Activated naive CD8-positive, alpha-beta T cell (primary cell): ENCODE measurements around the gene SMARCA2.

Source experiments
- H3K27ac Mint-ChIP-seq: one replicate; pipeline ENCODE4 v1.8.0; 2021; ENCODE audit warnings: mixed read lengths
- H3K27me3 Mint-ChIP-seq: one replicate; pipeline ENCODE4 v1.8.0; 2021; ENCODE audit warnings: mixed read lengths
- H3K36me3 Mint-ChIP-seq: one replicate; pipeline ENCODE4 v1.8.0; 2021; ENCODE audit warnings: mixed read lengths
- H3K4me1 Mint-ChIP-seq: one replicate; pipeline ENCODE4 v1.8.0; 2021; ENCODE audit warnings: low read depth, mixed read lengths
- H3K4me3 Mint-ChIP-seq: one replicate; pipeline ENCODE4 v1.8.0; 2021; ENCODE audit warnings: mild to moderate bottlenecking, mixed read lengths
- H3K9me3 Mint-ChIP-seq: one replicate; pipeline ENCODE4 v1.8.0; 2021; ENCODE audit warnings: low read depth, mixed read lengths

Gene SMARCA2

DNA sequence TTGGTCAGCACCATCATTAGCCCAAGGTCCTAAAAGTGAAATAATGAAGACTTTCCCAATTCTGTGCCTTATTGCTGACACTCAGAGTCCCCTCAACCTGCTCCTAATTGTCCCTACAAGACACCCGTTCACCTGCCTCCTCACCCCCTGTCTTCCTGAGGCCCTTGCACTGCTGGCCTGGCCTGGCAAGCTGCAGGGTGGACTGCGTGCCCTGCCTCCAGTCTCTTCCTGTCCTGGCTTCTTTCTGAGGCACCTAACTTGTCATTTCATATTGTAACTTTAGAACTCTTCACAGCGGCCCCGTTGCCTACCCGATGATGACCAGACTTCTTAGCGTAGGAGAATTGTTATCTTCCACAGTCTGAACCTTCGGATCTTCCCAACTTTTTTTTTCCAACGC lies 153.9 kb downstream of the SMARCA2 start:
- Mint-ChIP-seq H3K4me3 (no peak overlapping the region), H3K27me3 (no peaks in the 10 kb centered on the region), H3K4me1 (peaks cover 28% of the 10 kb centered on the region), H3K36me3 (peaks cover 36% of the 10 kb centered on the region), H3K9me3 (no peaks in the 10 kb centered on the region), H3K27ac (no peak overlapping the region)

DNA sequence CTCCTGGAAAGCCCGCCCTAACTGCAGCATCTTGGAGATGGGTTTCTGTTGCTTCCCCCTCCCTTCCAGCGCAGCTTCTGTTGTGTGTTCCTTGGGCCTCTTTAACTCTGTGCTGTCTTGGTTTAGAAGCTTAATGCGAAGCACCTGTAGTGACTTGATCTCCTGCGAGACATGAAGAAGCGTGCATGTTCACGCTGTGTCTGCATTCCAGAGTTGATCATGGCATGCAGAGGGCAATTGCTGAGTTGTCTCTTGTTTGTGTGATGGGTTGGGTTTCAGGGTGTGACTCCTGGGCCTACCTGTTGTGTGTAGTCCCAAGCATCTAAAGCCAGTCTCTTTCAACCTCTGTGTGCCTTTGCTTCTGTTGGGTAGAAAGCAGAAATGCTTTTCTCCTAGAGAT lies 155.6 kb downstream of the SMARCA2 start:
- Mint-ChIP-seq H3K27me3 (no peaks in the 10 kb centered on the region), H3K9me3 (no peaks in the 10 kb centered on the region), H3K4me1 (peaks cover 24% of the 10 kb centered on the region), H3K4me3 (no peak overlapping the region), H3K27ac (no peak overlapping the region), H3K36me3 (peaks cover 29% of the 10 kb centered on the region)

DNA sequence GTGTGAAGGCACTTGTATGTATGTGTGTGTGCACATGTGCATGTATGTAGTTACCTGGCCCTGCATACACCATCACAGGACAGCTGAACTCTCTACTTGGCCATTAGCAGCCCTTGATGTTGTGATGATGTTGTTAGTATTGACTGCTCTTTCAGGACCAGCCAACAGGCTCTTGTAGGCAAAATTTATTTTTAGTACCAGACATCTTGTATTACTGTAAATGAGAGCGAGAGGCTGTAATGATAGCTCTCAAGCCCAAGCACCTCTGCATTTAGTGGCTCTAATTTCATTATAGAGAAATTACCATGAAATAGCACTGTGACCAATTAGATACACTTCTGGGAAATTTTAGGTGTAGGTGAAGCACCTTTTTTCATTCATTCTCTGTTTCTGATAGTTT lies 158.0 kb downstream of the SMARCA2 start:
- H3K36me3 Mint-ChIP-seq: peaks cover 27% of the 10 kb centered on the region
- H3K4me3 Mint-ChIP-seq: no peak overlapping the region
- peak overlapping the region; percentile 56 for H3K27ac Mint-ChIP-seq
- no peaks in the 10 kb centered on the region for H3K9me3 Mint-ChIP-seq
- H3K4me1 Mint-ChIP-seq: peaks cover 22% of the 10 kb centered on the region
- no peaks in the 10 kb centered on the region for H3K27me3 Mint-ChIP-seq

DNA sequence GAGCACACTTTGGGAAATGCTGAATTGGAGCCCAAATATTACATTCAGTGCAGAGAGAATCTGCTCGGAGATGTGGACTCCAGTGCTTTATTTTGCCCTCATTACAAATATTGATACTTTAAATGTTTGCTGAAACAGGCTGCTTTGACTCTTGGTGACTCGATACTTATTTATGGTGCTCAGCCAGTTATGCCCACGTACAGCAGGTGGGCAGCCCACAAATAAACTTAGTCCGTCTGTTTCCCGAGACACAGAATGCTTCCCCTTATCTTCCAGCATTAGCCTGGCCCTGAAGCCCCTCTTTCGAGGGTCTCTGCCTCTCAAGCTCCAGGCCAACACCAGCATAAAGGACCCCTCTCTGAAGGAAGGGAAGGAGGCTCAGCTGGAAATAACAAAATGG lies 158.7 kb downstream of the SMARCA2 start:
- no peak overlapping the region for H3K4me3 Mint-ChIP-seq
- no peak overlapping the region for H3K27ac Mint-ChIP-seq
- H3K27me3 Mint-ChIP-seq: no peaks in the 10 kb centered on the region
- no peaks in the 10 kb centered on the region for H3K9me3 Mint-ChIP-seq
- H3K4me1 Mint-ChIP-seq: peaks cover 22% of the 10 kb centered on the region
- H3K36me3 Mint-ChIP-seq: peaks cover 27% of the 10 kb centered on the region

DNA sequence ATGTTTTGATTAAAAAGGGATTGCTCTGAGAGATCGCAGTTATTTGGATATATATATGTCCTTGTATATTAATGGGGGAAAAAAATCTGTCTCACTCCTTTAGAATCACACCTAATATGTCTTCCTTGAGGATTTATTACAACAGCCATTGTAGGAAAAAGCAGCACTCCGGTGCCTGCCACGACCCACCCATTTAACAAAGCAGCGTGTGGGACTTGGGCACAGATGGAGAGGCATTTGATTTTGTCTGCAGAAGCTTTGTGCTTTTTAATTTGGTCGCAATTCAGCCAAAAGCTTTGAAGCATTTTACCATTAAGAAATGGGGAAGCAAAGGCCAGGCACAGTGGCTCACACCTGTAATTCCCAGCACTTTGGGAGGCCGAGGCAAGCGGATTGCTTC lies 159.2 kb downstream of the SMARCA2 start:
- H3K27ac Mint-ChIP-seq: no peak overlapping the region
- H3K36me3 Mint-ChIP-seq: peaks cover 23% of the 10 kb centered on the region
- no peak overlapping the region for H3K4me3 Mint-ChIP-seq
- no peaks in the 10 kb centered on the region for H3K9me3 Mint-ChIP-seq
- no peaks in the 10 kb centered on the region for H3K27me3 Mint-ChIP-seq
- H3K4me1 Mint-ChIP-seq: peaks cover 22% of the 10 kb centered on the region

DNA sequence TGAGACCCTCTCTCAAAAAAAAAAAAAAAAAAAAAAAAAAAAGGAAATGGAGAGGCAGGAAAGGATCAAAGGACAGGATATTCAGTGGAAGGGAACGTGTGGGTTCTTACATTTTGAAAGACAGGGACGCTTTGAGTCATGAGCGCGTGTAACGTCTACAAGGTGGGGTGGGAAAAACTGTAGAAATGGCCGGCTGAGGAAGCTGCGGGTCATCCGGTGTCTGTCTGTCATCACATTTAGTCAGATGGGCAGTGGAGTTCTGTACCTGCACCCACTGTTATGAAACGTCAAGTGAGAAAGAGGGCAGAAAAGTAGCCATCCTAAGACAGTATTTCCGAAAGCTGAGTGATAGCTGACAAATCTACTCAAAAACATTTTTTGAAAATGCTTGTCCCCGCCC lies 159.8 kb downstream of the SMARCA2 start:
- Mint-ChIP-seq H3K4me1 (peaks cover 23% of the 10 kb centered on the region), H3K27me3 (no peaks in the 10 kb centered on the region), H3K27ac (no peak overlapping the region), H3K9me3 (no peaks in the 10 kb centered on the region), H3K36me3 (peaks cover 22% of the 10 kb centered on the region), H3K4me3 (no peak overlapping the region)

DNA sequence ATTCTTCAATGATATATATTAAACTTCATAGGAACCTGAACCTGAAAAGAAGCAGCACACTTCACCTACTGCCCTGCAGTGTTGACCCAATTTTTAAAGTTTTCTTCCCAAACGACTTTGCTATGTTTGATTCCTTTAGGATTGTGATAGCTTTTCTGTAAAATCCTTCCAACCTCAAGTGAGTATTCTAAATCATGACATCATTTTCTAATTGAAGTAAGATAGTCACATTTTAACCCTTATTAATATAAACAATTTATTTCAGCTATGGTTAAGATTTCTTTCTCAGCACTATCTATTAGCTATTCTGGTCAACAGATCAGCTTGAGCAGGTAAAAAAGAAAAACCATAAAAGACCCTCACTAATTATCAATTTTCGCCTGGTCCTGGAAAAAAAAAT lies 162.0 kb downstream of the SMARCA2 start:
- no peaks in the 10 kb centered on the region for H3K9me3 Mint-ChIP-seq
- H3K4me3 Mint-ChIP-seq: no peak overlapping the region
- no peak overlapping the region for H3K27ac Mint-ChIP-seq
- no peaks in the 10 kb centered on the region for H3K27me3 Mint-ChIP-seq
- peaks cover 19% of the 10 kb centered on the region for H3K4me1 Mint-ChIP-seq
- peaks cover 12% of the 10 kb centered on the region for H3K36me3 Mint-ChIP-seq

DNA sequence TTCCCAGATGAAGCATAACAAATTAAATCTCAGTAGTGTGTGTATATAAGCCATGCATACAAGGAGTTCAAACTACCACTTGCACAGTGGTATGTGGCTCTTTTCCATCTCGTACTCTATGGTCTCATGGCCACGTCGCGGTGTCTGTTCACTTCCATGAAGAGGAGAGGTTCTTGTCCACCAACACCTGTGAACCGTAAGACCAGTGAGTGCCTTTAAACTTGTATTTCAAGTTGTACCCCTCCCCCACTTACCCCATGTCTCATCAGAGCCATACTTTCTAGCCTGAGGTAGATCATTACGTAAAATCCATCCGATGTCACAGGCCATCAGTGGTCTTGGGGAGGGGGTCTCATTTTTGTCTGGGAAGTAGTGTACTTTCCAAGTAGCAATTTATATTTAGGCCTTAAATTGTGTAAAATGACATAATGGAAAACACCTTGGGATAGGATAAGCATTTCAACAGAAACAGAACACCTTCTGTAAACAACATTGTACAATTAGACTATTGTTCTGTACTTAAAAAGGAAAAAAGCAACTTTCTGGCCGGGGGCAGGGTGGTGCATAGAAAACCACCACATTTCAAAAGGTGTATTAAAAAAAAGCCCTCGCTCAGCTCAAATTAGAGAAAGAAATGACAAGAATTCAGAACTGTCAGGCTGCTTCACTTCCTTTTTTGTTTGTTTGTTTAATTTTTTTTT lies 163.0 kb downstream of the SMARCA2 start:
- Mint-ChIP-seq H3K36me3 (peaks cover 4% of the 10 kb centered on the region), H3K27me3 (no peaks in the 10 kb centered on the region), H3K9me3 (no peaks in the 10 kb centered on the region), H3K4me3 (no peak overlapping the region), H3K4me1 (peaks cover 12% of the 10 kb centered on the region), H3K27ac (no peak overlapping the region)

DNA sequence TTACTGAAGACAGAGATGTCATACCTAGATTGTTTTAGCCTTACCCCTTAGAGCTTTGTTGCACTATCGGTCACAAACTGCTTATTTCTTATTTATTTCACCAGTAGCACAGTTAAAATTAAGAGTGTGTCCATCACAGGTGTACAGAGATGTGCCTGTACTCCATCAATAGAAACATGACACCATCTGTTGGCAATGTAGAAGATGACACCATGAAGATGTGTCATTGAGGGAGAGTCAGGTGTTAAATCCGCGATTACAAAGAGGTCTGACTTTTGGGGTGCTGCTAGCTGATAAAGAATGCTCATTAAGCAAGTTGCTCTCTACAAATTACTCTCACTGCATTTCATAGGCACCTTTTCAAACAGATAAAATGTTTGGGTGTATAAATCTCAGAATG lies 164.4 kb downstream of the SMARCA2 start:
- Mint-ChIP-seq H3K27ac (peak overlapping the region; percentile 55), H3K27me3 (no peaks in the 10 kb centered on the region), H3K36me3 (peaks cover 7% of the 10 kb centered on the region), H3K9me3 (no peaks in the 10 kb centered on the region), H3K4me1 (peaks cover 7% of the 10 kb centered on the region), H3K4me3 (no peak overlapping the region)

DNA sequence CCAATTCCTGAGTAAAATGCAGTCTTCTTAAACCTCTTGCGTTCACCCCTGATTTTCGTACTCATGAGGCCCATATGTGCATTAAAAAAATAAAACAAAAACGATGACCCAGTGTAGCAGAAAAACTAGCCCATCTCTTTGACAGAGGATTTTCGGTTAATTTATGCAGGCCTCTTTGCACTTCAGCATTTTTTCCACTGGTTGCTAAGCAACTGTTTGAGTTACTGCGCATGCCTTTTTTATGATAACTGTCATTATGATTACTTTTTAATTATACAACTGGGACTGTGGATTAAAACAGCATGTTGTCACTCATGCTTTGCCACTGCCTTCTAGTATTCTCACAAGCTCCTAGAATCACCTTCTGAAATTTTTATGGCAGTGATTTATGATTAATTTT lies 165.0 kb downstream of the SMARCA2 start:
- H3K4me1 Mint-ChIP-seq: peaks cover 4% of the 10 kb centered on the region
- H3K36me3 Mint-ChIP-seq: peaks cover 10% of the 10 kb centered on the region
- no peaks in the 10 kb centered on the region for H3K27me3 Mint-ChIP-seq
- no peak overlapping the region for H3K27ac Mint-ChIP-seq
- H3K9me3 Mint-ChIP-seq: no peaks in the 10 kb centered on the region
- no peak overlapping the region for H3K4me3 Mint-ChIP-seq

DNA sequence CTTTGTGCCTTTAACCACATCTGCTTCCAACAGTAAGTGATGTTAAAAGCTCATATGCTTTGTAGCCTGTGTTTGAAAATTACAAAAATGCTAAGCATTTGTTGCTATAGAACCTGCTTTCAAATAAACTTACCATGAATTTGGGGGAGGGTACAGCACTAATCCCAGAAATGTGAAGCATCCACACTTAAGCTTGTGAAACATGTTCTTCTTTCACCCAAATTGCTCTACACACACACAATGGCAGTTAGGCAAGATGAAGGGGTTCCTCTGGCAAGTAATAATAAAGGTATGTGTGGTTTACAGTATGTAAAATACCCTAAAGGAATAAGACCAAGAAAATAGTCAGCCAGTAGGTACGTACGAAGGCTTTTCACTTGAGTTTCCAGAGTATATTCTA lies 165.6 kb downstream of the SMARCA2 start:
- H3K36me3 Mint-ChIP-seq: peaks cover 10% of the 10 kb centered on the region
- H3K9me3 Mint-ChIP-seq: no peaks in the 10 kb centered on the region
- H3K4me3 Mint-ChIP-seq: no peak overlapping the region
- H3K27me3 Mint-ChIP-seq: no peaks in the 10 kb centered on the region
- no peak overlapping the region for H3K27ac Mint-ChIP-seq
- peaks cover 1% of the 10 kb centered on the region for H3K4me1 Mint-ChIP-seq

DNA sequence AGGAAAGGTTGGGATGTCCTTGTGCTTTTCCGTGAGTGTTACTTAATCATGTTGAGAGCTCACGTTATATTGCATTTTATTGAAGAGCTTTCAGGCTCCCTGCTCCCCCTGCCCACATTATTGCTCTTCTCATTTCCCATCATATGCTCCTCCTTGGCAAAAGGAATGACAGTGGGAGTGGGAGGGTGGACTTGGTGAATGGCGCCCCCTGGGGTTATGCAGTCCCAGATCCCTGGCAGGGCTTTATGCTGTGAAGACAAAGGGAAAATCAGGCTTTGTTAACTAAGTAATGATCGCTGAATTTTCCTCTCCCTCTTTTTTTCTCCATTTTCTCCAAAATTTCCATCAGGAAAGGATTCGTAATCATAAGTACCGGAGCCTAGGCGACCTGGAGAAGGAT lies 166.6 kb downstream of the SMARCA2 start:
- no peaks in the 10 kb centered on the region for H3K27me3 Mint-ChIP-seq
- H3K9me3 Mint-ChIP-seq: no peaks in the 10 kb centered on the region
- H3K27ac Mint-ChIP-seq: no peak overlapping the region
- peaks cover 1% of the 10 kb centered on the region for H3K4me1 Mint-ChIP-seq
- peaks cover 14% of the 10 kb centered on the region for H3K36me3 Mint-ChIP-seq
- no peak overlapping the region for H3K4me3 Mint-ChIP-seq

DNA sequence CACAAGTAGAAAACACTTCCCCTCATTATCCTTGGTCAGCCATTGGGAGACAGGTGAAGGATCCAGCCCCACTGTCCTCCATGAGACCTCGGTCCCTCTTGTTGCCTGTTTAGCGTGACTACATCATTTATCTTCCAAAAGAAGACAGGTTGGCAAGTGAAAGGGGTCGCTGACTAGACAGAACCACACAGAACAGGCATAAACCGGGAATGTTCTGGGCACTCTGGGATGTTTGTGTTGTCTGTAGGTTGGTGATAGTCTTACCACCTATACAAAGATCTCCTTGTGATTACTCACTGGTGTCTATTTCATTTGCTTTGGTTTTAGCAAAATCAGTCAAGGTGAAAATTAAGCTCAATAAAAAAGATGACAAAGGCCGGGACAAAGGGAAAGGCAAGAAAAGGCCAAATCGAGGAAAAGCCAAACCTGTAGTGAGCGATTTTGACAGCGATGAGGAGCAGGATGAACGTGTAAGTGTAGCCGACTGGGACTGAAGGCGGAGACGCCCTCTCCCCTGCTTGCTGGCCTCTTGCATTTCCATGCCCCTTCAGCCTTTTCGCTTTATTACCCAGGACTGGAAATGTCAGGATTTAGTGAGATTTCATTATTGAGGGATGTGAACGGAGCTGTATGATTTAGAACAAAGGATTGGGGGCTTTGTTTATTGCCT lies 175.9 kb downstream of the SMARCA2 start:
- no peak overlapping the region for H3K27ac Mint-ChIP-seq
- peaks cover 4% of the 10 kb centered on the region for H3K4me1 Mint-ChIP-seq
- H3K4me3 Mint-ChIP-seq: no peak overlapping the region
- no peaks in the 10 kb centered on the region for H3K9me3 Mint-ChIP-seq
- no peaks in the 10 kb centered on the region for H3K27me3 Mint-ChIP-seq
- H3K36me3 Mint-ChIP-seq: peaks cover 54% of the 10 kb centered on the region

DNA sequence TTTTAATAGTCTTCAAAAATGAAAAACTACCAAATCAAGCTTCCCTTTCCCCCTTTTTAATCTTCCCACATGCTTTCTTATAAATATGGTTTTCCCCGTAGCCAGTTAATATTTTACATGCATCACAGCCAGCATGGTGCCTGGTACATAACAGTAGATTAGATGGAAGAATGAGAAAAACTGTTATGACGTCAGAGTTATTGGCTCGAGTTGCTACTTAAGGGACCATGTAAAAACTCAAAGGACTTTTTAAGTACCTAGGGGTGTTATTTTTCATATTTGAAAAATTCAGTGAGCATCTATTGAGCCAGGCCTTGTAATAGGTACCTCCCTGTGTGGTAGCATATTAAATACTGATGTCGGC lies 176.4 kb downstream of the SMARCA2 start:
- Mint-ChIP-seq H3K9me3 (no peaks in the 10 kb centered on the region), H3K4me1 (peaks cover 4% of the 10 kb centered on the region), H3K36me3 (peaks cover 55% of the 10 kb centered on the region), H3K4me3 (no peak overlapping the region), H3K27me3 (no peaks in the 10 kb centered on the region), H3K27ac (peak overlapping the region; percentile 86)

DNA sequence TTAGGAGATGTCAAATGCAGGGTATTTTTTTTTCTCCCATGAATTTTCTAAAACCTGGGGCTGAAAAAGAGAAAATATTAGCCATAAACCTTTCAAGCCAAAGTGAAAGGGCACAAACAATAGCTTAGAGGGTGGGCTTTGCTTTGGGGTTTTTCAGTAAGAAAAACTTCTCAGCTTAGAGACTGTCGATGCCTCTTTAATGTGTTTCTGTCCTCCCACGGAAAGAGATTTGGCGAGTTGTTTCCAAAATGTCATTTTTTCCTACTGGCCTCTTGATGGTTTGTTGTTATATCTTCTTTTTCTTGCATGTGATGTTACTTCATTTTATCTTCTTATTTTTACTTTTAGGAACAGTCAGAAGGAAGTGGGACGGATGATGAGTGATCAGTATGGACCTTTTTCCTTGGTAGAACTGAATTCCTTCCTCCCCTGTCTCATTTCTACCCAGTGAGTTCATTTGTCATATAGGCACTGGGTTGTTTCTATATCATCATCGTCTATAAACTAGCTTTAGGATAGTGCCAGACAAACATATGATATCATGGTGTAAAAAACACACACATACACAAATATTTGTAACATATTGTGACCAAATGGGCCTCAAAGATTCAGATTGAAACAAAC lies 177.3 kb downstream of the SMARCA2 start:
- Mint-ChIP-seq H3K9me3 (no peaks in the 10 kb centered on the region), H3K4me1 (peaks cover 4% of the 10 kb centered on the region), H3K4me3 (no peak overlapping the region), H3K27ac (peak overlapping the region; percentile 86), H3K27me3 (no peaks in the 10 kb centered on the region), H3K36me3 (peaks cover 60% of the 10 kb centered on the region)
